Measurements from ENCODE around the gene CALD1.

CALD1 gene

DNA sequence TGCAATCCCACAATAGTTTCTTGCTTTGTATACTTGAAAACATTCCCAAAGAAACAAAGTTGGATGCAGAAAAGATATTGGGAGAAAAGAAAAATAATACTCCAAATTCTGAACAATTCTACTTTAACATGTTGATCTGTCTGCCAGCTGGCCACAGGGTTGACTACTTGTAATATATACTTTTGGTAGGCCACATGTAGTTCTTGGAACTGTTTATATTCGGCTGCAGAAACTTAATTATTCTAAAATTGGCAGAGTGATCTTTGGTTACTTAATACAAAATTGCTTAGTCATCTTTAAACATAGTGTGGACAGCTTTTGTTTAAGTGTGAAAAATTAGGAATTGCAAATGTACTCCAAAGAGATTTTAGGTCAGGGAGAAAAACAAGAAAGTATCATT is 76.0 kb downstream of the CALD1 start:
- no peak for DNase-seq (ENCODE audit: low spot score)

DNA sequence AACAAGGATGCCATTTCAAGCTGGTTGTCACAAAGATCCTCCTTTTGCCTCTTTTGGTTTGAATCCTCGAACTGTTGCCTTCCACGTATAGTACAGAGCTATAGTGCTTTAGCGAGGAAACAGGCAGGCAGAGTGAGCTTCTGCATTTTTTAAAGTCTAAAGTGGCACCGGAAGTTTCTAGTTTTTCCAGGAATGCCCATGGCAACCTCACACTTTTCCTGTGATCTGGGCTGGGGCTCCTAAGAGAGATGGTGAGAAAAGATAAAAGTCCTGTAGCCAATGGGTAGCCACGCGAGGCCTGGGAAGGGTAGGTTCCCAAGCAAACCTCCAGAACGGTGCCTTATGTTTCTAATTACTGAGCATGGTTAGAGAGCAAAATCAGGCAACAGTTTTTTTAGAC is 76.7 kb downstream of the CALD1 start:
- no peak for TF ChIP-seq CTCF (IDR thresholded peaks at IDR 0.05; ENCODE audit: extremely low read depth, missing control alignments)
- DNase-seq (ENCODE audit: low spot score): no peak

More for the DNA sequence above, 76.0 kb downstream of the CALD1 start:
- TF ChIP-seq CTCF (IDR thresholded peaks at IDR 0.05; ENCODE audit: extremely low read depth, missing control alignments): no peak

DNA sequence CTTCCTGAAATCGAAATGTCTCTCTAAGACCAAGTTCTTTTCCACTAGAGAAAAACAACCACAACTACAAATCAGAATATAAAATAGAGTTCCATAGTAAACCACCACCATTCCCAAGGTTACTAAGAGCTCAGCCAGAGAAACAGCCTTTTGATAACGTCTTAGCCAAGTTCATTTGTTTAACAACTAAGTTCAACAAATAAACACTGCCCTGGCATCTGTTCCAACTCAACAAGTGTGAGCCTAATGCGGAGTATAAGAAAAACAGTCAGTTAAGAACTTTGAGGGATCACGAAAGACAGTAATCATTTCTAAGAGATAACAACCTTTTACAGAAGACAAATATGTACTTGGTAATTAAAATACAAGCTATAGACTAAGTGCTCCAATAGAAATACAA is 77.3 kb downstream of the CALD1 start:
- TF ChIP-seq CTCF (IDR thresholded peaks at IDR 0.05; ENCODE audit: extremely low read depth, missing control alignments): no peak
- DNase-seq (ENCODE audit: low spot score): no peak

GRCh38 chr7:134857958-134858357 is 78.5 kb downstream of the CALD1 start:
- no peak for DNase-seq (ENCODE audit: low spot score)
- TF ChIP-seq CTCF (IDR thresholded peaks at IDR 0.05; ENCODE audit: extremely low read depth, missing control alignments): no peak

- TF ChIP-seq CTCF (IDR thresholded peaks at IDR 0.05; ENCODE audit: extremely low read depth, missing control alignments): no peak
- no peak for DNase-seq (ENCODE audit: low spot score)
Observed at GRCh38 chr7:134859783-134860182, 80.3 kb downstream of the CALD1 start.

GRCh38 chr7:134865001-134865845 is 85.8 kb downstream of the CALD1 start:
- DNase-seq (ENCODE audit: low spot score): peak; percentile 17
- TF ChIP-seq CTCF (IDR thresholded peaks at IDR 0.05; ENCODE audit: extremely low read depth, missing control alignments): no peak

DNA sequence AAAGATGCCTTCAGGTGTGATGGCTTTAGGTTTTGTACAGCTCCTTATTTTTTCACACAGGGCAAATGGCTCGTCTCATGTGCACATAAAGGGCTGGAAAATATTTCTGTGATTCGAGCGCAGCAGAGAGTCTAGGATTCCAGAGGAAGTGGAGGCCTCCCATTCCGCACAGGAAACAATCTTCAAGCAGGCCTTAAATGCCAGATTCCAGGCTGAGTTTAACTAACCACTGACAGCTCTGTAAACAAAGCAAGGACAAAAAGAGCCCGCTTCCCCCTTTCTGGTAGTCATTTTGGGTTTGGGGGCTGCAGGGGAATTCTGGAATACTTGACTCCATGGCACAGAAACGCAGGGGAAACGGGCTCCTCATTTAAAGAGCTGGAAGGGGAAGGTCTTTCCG is 87.2 kb downstream of the CALD1 start:
- DNase-seq (ENCODE audit: low spot score): no peak
- TF ChIP-seq CTCF (IDR thresholded peaks at IDR 0.05; ENCODE audit: extremely low read depth, missing control alignments): no peak

Data from GM20000 (cell line).